T-cell (primary cell): ENCODE results near the gene PHKG2. TPM values are rescaled to one million over a fixed set of nuclear protein-coding genes. Genes with fewer than 3 reads are reported as not detected.

Source experiments
- ATAC-seq, 4 experiments: fragments of 200-7000 bp in 3 of 4; fragments of 150-1000 bp in 1 of 4; cut with Tn5 transposase; replicated peaks in 1 of 4; 1 replicate in 3 of 4; 2 replicates in 1 of 4; pipeline ENCODE4 v1.10.0; 2021; ENCODE audit warnings: moderate library complexity in 3 of 4, mild to moderate bottlenecking in 2 of 4, moderate number of reproducible peaks in 1 of 4
- CTCF ChIA-PET, 2 donors: fragments of 300-600 bp; sonication (Branson Sonifier 250); formaldehyde crosslinking; loops; one replicate each; lab custom pipeline; 2022; ENCODE audit warnings: antibody characterized with exemption in 2 of 2; lab: Charles Lee
- POLR2A ChIA-PET, 2 donors: fragments of 300-600 bp; sonication (Branson Sonifier 250); formaldehyde crosslinking; loops; one replicate each; lab custom pipeline; 2022; ENCODE audit warnings: antibody characterized with exemption in 2 of 2; lab: Charles Lee
- DNase-seq, 35 experiments: peaks; one replicate each; pipeline versions ENCODE4 v3.0.0 to v3.0.0-alpha.2; 2013 to 2023
- H3K27ac ChIP-seq: one replicate; pipeline ENCODE4 v1.5.1; 2013; ENCODE audit warnings: low read length
- H3K27me3 ChIP-seq, 2 experiments: replicated peaks in 1 of 2; 1 replicate in 1 of 2; 2 replicates in 1 of 2; pipeline versions ENCODE4 v1.6.1 to v1.7.0; 2013; ENCODE audit warnings: low read length in 1 of 2, mixed read lengths in 1 of 2; ENCODE audit not compliant: control insufficient read depth in 2 of 2, insufficient read depth in 2 of 2; ENCODE audit errors: extremely low read depth in 1 of 2
- H3K36me3 ChIP-seq, 2 donors: 1 replicate in 1 of 2; 2 replicates in 1 of 2; pipeline versions ENCODE4 v1.6.1 to v1.7.0; 2013; ENCODE audit warnings: low read length in 1 of 2; ENCODE audit not compliant: control insufficient read depth in 2 of 2, insufficient read depth in 1 of 2; ENCODE audit errors: extremely low read depth in 1 of 2
- H3K4me1 ChIP-seq, 2 experiments: 1 replicate in 1 of 2; 2 replicates in 1 of 2; pipeline versions ENCODE4 v1.6.1 to v1.7.0; 2013; ENCODE audit warnings: low read length in 2 of 2, mixed read lengths in 1 of 2; ENCODE audit not compliant: insufficient read depth in 2 of 2, control insufficient read depth in 1 of 2; ENCODE audit errors: extremely low read depth in 1 of 2
- H3K4me3 ChIP-seq, 2 donors: 1 replicate in 1 of 2; 2 replicates in 1 of 2; pipeline versions ENCODE4 v1.5.1 to v1.7.0; 2013; ENCODE audit warnings: mild to moderate bottlenecking in 2 of 2, low read length in 1 of 2, moderate library complexity in 1 of 2; ENCODE audit not compliant: control insufficient read depth in 1 of 2; ENCODE audit errors: extremely low read depth in 1 of 2
- H3K9me3 ChIP-seq: 2 replicates; pipeline ENCODE4 v1.7.0; 2013
- H3K27ac Mint-ChIP-seq, 2 donors: one replicate each; pipeline ENCODE4 v1.8.0; 2020 to 2021; ENCODE audit warnings: mild to moderate bottlenecking in 2 of 2, mixed read lengths in 2 of 2
- H3K27me3 Mint-ChIP-seq, 2 donors: one replicate each; pipeline ENCODE4 v1.8.0; 2021 to 2022; ENCODE audit warnings: mixed read lengths in 2 of 2
- H3K36me3 Mint-ChIP-seq: one replicate; pipeline ENCODE4 v1.8.0; 2021; ENCODE audit warnings: mixed read lengths
- H3K4me1 Mint-ChIP-seq, 3 donors: one replicate each; pipeline ENCODE4 v1.8.0; 2020 to 2022; ENCODE audit warnings: mixed read lengths in 3 of 3, mild to moderate bottlenecking in 1 of 3
- H3K4me3 Mint-ChIP-seq, 3 donors: one replicate each; pipeline ENCODE4 v1.8.0; 2020 to 2022; ENCODE audit warnings: mild to moderate bottlenecking in 3 of 3, mixed read lengths in 3 of 3, moderate library complexity in 3 of 3
- H3K9me3 Mint-ChIP-seq, 3 donors: one replicate each; pipeline ENCODE4 v1.8.0; 2020 to 2022; ENCODE audit warnings: mixed read lengths in 3 of 3
- WGBS: methylation state at CpG from one replicate; pipeline ENCODE4 v1.1.5; 2013; ENCODE audit warnings: missing lambda C conversion rate; ENCODE audit not compliant: insufficient coverage; 5-methylcytosine and 5-hydroxymethylcytosine counted together
- total RNA-seq, 35 experiments: library from RNA in 6 of 35; stranded (reverse) in 6 of 35; fragments of 120-200 nt in 1 of 35; gene quantifications; one replicate each; pipeline versions ENCODE4 v1.2.1 to v1.2.4 and lab custom pipeline; 2013 to 2026

Gene PHKG2
- total RNA-seq, 5 donors from 2014 or later (not counting 1 experiment from before 2014, with no cell fraction given), result 36.4 to 57.8 (median 48.9) TPM

DNA sequence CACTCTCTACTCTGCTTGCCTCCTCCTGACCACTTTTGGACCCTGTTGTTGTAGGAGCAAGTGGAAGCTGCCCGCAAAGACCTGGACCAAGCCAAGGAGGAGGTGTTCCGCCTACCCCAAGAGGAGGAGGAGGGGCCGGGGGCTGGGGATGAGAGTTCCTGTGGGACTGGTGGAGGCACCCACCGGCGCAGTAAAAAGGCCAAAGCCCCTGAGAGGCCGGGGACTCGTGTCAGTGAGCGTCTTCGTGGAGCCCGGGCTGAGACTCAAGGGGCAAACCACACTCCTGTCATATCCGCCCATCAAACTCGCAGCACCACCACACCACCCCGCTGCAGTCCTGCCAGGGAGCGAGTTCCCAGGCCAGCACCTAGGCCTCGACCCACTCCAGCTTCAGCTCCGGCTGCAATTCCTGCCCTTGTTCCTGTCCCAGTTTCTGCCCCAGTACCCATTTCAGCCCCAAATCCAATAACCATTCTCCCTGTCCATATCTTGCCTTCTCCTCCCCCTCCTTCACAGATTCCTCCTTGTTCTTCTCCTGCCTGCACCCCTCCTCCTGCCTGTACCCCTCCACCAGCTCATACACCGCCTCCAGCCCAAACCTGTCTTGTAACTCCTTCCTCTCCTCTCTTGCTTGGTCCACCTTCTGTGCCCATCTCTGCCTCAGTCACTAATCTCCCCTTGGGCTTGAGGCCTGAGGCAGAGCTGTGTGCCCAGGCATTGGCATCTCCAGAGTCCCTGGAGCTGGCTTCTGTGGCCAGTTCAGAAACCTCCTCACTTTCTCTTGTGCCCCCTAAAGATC is 11.0 kb upstream of the PHKG2 start:
- H3K9me3 Mint-ChIP-seq, result no peaks in the 10 kb centered on the region
- Histone ChIP-seq H3K27me3 (no peaks in the 10 kb centered on the region), H3K4me3 (no peak overlapping the region), H3K27ac (no peak overlapping the region), H3K4me1 (no peaks in the 10 kb centered on the region), H3K36me3 (peaks cover 30 to 70% of the 10 kb centered on the region in 2 donors), H3K9me3 (no peaks in the 10 kb centered on the region)
- ATAC-seq (no peak), DNase-seq (no peak)
- CTCF ChIA-PET, result no interaction called here
- peaks cover 55% of the 10 kb centered on the region for H3K36me3 Mint-ChIP-seq
- no peaks in the 10 kb centered on the region for H3K27me3 Mint-ChIP-seq
- peak overlapping the region in 1 of 2 donors; percentile 44 for H3K27ac Mint-ChIP-seq
- no peak overlapping the region for H3K4me3 Mint-ChIP-seq
- peaks cover 9 to 19% (median 14%) of the 10 kb centered on the region in 3 donors for H3K4me1 Mint-ChIP-seq
- WGBS, result 94% methylated on average over 16 of the region's 17 CpGs
- POLR2A ChIA-PET, result interaction anchor here in 1 of 2 donors (0.6 kb wide), 1 partner anchor 12 kb away, joined by 4 read pairs; no protein-coding TSS in a partner anchor

- Mint-ChIP-seq H3K27me3 (no peaks in the 10 kb centered on the region), H3K4me1 (peaks cover 9 to 21% (median 14%) of the 10 kb centered on the region in 3 donors), H3K27ac (no peak overlapping the region), H3K36me3 (peaks cover 52% of the 10 kb centered on the region), H3K9me3 (no peaks in the 10 kb centered on the region), H3K4me3 (no peak overlapping the region)
- H3K9me3 ChIP-seq, result no peaks in the 10 kb centered on the region
- CTCF ChIA-PET, result no interaction called here
- DNase-seq (no peak), ATAC-seq (no peak)
- H3K4me1 ChIP-seq, result no peaks in the 10 kb centered on the region
- no peak overlapping the region for H3K4me3 ChIP-seq
- H3K27ac ChIP-seq, result no peak overlapping the region
- POLR2A ChIA-PET, result no interaction called here
- H3K27me3 ChIP-seq, result no peaks in the 10 kb centered on the region
- 100% methylated on average over 11 of the region's 25 CpGs for WGBS
- peaks cover 30 to 70% of the 10 kb centered on the region in 2 donors for H3K36me3 ChIP-seq
Observed at GRCh38 chr16:30737794-30738648, 10.2 kb upstream of the PHKG2 start.

DNA sequence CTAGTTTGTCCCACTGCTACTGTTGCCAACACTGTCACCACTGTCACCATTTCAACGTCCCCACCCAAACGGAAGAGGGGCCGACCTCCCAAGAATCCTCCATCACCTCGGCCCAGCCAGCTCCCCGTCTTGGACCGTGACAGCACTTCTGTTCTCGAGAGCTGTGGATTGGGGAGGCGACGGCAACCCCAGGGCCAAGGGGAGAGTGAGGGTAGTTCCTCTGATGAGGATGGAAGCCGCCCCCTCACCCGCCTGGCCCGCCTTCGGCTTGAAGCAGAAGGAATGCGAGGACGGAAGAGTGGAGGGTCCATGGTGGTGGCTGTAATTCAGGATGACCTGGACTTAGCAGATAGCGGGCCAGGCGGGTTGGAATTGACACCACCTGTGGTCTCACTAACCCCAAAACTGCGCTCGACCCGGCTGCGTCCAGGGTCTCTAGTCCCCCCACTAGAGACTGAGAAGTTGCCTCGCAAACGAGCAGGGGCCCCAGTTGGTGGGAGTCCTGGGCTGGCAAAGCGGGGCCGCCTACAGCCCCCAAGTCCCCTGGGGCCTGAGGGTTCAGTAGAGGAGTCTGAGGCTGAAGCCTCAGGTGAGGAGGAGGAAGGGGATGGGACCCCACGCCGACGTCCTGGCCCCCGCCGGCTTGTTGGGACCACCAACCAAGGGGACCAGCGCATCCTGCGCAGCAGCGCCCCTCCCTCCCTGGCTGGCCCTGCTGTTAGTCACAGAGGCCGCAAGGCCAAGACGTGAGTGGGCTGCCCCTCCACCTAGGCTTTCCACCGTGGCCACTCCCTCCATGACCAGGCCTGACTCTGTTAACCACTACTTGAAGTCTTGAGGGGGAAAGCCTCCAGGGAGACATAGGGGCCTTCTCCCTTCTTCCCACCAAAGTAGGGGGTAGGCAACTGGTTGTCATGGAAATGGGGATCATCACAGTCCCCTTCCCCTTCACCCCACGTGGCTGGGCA is 9.0 kb upstream of the PHKG2 start:
- H3K9me3 ChIP-seq, result no peaks in the 10 kb centered on the region
- H3K4me1 ChIP-seq, result no peaks in the 10 kb centered on the region
- Mint-ChIP-seq H3K27ac (no peak overlapping the region), H3K36me3 (peaks cover 46% of the 10 kb centered on the region), H3K27me3 (no peaks in the 10 kb centered on the region), H3K4me3 (no peak overlapping the region), H3K4me1 (peaks cover 9 to 21% (median 14%) of the 10 kb centered on the region in 3 donors), H3K9me3 (no peaks in the 10 kb centered on the region)
- WGBS, result 98% methylated on average over 25 of the region's 37 CpGs
- DNase-seq (no peak), ATAC-seq (no peak)
- no peak overlapping the region for H3K27ac ChIP-seq
- ChIA-PET CTCF (no interaction called here), POLR2A (no interaction called here)
- no peak overlapping the region for H3K4me3 ChIP-seq
- H3K36me3 ChIP-seq, result peaks cover 31 to 62% of the 10 kb centered on the region in 2 donors
- no peaks in the 10 kb centered on the region for H3K27me3 ChIP-seq

DNA sequence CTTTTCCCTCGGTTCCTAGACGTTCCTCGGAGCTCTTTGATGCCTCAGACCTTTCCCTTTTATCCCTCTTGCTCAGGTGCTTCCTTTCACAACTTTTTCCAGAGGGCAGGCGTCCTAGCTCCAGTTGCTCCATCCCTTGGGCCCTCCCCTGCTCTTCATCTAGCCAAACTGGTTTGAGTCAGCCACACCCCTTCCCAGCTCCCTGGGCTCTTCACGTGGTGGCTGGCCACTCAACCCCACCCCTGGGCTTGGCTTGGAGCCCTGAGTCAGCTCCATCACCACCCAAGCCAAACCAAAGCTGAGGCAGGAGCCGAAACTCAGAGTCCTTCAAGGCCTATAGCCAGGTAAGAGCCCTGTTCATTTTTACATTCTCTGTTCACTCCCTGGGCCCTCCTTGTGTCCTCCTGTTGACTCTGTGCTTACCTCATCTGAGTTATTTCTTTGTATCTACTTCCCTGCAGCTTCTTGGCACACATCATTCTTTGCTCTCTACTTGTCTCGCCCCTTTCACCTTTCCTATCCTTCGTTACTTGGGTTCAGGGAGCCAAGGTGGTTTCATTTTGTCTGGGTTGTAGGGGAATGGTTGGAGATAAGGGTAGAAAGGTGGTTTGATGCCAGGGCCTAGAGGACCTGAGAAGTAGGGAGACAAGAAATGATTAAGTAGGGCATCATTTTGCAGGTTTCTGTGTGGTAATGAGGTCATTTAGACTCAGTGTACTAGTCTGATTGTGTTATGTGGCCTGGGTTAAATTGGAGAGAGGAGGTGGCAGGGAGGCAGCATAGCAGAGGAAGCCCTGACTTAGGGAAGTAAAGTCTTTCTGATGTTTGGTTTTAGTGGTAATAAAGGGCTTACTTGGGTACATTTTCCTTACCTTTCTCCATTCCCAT is 7.6 kb upstream of the PHKG2 start:
- ChIA-PET CTCF (no interaction called here), POLR2A (no interaction called here)
- WGBS, result 83% methylated on average over 6 of the region's 8 CpGs
- Mint-ChIP-seq H3K27ac (peak overlapping the region; percentile 38 to 74), H3K4me3 (no peak overlapping the region), H3K9me3 (no peaks in the 10 kb centered on the region), H3K36me3 (peaks cover 45% of the 10 kb centered on the region), H3K4me1 (peaks cover 9 to 26% (median 14%) of the 10 kb centered on the region in 3 donors), H3K27me3 (no peaks in the 10 kb centered on the region)
- Histone ChIP-seq H3K36me3 (peaks cover 29 to 58% of the 10 kb centered on the region in 2 donors), H3K4me3 (no peak overlapping the region), H3K4me1 (no peaks in the 10 kb centered on the region), H3K27ac (no peak overlapping the region), H3K27me3 (no peaks in the 10 kb centered on the region), H3K9me3 (no peaks in the 10 kb centered on the region)
- ATAC-seq, result no peak
- no peak for DNase-seq

GRCh38 chr16:30741461-30741914 is 6.7 kb upstream of the PHKG2 start:
- Histone ChIP-seq H3K27ac (no peak overlapping the region), H3K27me3 (no peaks in the 10 kb centered on the region), H3K36me3 (peaks cover 29 to 49% of the 10 kb centered on the region in 2 donors), H3K4me1 (no peaks in the 10 kb centered on the region), H3K4me3 (no peak overlapping the region), H3K9me3 (no peaks in the 10 kb centered on the region)
- peaks cover 9 to 26% (median 14%) of the 10 kb centered on the region in 3 donors for H3K4me1 Mint-ChIP-seq
- H3K27me3 Mint-ChIP-seq, result no peaks in the 10 kb centered on the region
- H3K27ac Mint-ChIP-seq, result no peak overlapping the region
- peaks cover 40% of the 10 kb centered on the region for H3K36me3 Mint-ChIP-seq
- no peak overlapping the region for H3K4me3 Mint-ChIP-seq
- ATAC-seq (no peak), DNase-seq (no peak)
- ChIA-PET POLR2A (no interaction called here), CTCF (interaction anchor here in 1 of 2 donors (0.5 kb wide), 1 partner anchor 102 kb away, joined by 3 read pairs; no protein-coding TSS in a partner anchor)
- 100% methylated on average over 5 of the region's 6 CpGs for WGBS
- H3K9me3 Mint-ChIP-seq, result no peaks in the 10 kb centered on the region
